Adipose tissue (tissue), 3 donors: ENCODE results near the gene MYO1G. TPM values are rescaled to one million over a fixed set of nuclear protein-coding genes. Genes with fewer than 3 reads are reported as not detected.
"Not testable (repeated sequence)": the region's sequence is repeated elsewhere in the genome, so short reads cannot be mapped to it uniquely, and the experiment has no call there.

Experiments used
- H3K27ac ChIP-seq: one replicate; pipeline ENCODE4 v1.5.1; 2013; ENCODE audit warnings: low read depth, low read length
- WGBS, 3 donors: extraction: QIAGEN DNeasy Blood & Tissue Kit; methylation state at CpG; one replicate each; pipeline ENCODE4 v1.1.7; 2013; 5-methylcytosine and 5-hydroxymethylcytosine counted together
- polyA plus RNA-seq, 3 donors: library from polyadenylated mRNA; stranded (reverse); fragments of 200-250 nt; gene quantifications; one replicate each; pipeline ENCODE4 v1.2.3, GENCODE V29; 2013
- donor health status: healthy with polysubstance abuse.
- donor health status: Bipolar disorder and iron deficiency.
- donor health status: healthy.

The MYO1G gene
- polyA plus RNA-seq, 3 donors = 1.1 to 6.5 (median 1.8) TPM

DNA sequence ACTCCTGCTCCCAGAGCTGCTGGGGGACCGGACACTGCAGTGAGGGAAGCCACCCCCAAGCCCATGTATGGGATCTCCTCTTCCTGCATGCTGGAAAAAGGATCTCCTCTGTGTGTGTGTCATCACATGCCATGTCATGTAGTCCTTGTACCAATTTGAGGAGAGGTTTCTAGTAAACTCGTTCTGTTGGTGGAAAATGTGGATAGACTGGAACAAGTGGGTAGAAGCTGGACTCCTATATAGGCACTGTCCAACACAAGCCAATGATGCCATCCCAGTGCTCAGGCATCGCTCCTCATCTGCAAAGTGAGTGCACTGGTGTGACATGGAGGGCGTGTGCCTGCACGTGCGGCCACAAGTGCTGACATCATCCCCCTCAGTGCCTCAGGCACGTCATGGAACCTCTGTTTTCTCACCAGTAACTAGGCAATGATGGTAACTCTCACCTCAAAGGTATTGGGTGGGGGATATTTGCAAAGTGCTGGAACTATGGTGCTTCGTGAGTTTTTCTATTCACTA, 19.3 kb downstream of the MYO1G start:
- WGBS, 3 donors = 62 to 71% (median 68%) methylated on average over 8 of the region's 8 CpGs
- H3K27ac ChIP-seq = no peak overlapping the region

DNA sequence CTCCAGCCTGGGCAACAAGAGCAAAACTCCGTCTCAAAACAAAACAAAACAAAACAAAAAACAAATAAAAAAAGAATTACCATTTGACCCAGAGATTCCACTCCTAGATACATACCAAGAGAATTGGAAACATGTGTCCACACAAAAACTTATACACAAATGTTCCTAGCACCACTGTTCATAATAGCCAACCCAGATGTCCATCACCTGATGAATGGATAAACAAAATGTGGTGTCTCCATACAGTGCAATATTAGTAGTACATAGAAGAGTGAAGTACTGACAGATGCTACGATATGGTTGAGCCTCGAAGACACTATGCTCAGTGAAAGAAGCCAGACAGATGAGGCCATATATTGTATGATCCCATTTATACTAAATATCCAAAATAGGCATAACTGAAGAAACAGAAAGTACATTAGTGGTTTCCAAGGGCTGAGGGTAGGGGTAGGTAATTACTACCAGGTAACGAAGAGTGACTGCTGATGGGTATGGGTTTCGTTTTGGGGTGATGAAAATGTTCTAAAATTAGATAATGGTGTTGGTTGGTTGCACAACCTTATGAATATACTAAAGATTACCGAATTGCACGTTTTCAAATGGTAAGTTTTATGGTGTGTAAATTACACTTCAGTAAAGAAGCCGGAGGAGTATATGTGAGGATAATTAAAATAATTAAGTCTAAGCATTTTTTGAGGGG, 20.0 kb downstream of the MYO1G start:
- H3K27ac ChIP-seq = no peak overlapping the region
- 58 to 66% (median 60%) methylated on average over 8 of the region's 8 CpGs for WGBS, 3 donors

DNA sequence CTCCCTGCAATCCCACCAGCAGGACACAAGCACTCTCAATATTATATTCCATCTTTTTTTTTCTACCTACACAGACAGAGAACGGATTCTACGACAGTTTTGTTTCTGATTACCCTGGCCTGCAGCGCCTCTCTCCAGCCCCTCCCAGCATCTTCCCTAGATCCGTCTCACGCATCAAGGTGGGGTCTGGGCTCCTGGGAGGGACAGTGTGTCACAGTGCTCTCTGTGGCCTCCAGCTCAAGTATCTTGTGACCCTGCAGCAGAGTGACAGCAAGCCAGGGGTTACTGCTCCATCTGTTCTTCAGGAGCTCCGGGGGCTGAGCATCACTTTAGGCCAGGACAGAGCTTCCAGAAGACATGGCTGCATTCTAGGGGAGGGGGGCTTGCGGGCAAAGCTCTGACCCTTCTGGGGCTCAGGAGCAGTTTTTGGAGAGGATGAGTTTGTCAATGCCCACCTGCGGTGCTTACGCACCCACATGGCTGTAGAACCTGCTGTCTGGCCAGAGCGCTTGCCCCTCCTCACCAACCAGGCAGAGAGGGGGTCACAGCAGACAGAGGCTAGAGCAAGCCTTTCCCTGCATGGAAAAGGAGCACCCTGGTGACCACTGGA, 22.6 kb downstream of the MYO1G start:
- WGBS, 3 donors = 87 to 93% (median 92%) methylated on average over 10 of the region's 10 CpGs
- no peak overlapping the region for H3K27ac ChIP-seq

DNA sequence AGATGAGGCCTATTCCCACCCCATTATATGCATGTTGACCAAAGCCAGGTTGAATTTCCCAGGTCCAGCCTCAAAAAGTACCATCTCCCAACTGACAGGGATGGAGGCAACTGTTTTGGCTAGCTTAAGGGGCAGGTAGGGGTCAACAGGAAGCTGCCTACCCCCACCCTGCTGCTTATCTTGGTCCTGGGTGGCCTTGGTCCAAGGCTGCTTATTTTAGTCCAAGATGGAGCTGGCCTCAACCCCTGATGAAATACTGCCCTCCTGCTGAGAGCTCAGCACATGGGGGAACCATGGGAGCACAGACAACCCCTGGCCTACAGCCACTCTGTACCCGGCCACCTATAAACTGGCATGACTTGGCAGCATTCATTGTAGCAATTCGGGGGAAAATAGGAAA, 23.1 kb downstream of the MYO1G start:
- no peak overlapping the region for H3K27ac ChIP-seq
- 59 to 74% (median 69%) methylated on average over 2 of the region's 2 CpGs for WGBS, 3 donors

DNA sequence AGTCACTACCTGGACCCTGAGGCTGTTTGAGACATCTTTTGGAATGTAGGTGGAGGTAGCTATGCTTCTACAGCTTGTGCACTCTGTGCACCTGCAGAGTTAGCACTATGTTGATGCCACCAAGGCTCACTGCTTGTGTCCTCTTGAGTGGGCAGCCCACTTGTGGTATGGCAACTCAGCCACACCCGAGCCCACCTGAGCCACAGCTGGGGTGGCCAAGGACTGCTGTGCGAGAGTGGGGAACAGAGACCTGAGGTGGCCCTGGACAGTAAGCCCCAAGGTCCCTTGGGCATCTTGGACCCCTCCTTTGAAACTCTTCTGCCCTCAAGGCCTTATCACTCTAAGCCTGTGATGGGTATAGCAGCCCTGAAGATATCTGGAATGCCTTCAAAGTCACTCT, 25.7 kb downstream of the MYO1G start:
- 89 to 91% (median 91%) methylated on average over 2 of the region's 2 CpGs for WGBS, 3 donors
- H3K27ac ChIP-seq = no peak overlapping the region

DNA sequence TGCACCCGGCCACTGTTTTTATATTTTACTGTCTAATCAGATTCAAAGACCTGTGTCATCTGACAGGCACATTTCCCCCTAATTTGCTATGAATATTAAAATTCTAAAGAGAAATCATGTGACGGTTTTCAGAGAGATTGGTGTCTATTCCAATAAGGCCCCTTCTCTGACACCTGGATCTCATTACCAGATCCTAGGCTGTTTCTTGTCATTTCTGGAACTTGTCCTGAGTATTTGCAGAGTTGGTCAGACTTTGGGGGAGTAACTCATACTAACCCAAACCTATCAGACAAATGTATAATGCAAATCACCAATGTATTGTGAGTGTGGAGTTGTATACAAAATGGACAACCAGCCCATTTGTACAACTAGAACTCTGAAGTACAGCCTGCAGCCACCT, 29.5 kb downstream of the MYO1G start:
- no peak overlapping the region for H3K27ac ChIP-seq

DNA sequence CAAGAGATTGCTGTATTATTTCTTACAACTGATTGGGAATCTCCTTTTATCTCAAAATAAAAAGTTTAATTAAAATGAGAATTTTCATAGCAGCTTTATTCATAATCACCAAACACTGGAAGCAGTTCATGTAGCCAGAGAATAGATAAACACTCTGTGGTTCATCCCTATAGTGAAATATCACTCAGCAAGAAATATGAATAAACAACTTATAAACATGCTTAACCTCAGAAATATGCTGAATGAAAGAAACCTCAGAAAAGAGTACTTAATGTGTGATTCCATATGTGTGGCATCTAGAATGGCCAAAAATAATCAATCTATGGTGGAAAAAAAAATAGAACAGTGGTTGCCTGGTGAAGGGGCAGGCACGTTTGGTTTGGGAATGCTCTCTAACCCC, 33.3 kb downstream of the MYO1G start:
- no peak overlapping the region for H3K27ac ChIP-seq
- WGBS, 3 donors = 40 to 55% (median 46%) methylated on average over 1 of the region's 1 CpG

More for the DNA sequence above, 29.5 kb downstream of the MYO1G start:
- WGBS, 3 donors = 84 to 91% (median 84%) methylated on average over 2 of the region's 2 CpGs

DNA sequence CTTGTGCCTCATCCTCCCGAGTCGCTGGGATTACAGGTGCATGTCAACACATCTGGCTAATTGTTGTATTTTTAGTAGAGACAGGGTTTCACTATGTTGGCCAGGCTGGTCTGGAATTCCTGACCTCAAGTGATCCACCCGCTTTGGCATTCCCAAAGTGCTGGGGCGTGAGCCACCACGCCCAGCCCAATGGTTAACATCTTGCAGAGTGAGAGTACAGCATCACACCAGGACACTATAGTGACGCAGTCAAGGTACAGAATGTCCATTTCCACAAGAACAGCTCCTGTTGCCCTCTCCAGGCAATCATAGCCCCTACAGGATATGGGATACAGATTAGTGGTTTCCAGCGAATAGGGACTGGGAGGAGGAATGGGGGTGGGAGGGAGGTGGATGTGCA, 34.0 kb downstream of the MYO1G start:
- no peak overlapping the region for H3K27ac ChIP-seq
- 78 to 85% (median 80%) methylated on average over 7 of the region's 7 CpGs for WGBS, 3 donors

DNA sequence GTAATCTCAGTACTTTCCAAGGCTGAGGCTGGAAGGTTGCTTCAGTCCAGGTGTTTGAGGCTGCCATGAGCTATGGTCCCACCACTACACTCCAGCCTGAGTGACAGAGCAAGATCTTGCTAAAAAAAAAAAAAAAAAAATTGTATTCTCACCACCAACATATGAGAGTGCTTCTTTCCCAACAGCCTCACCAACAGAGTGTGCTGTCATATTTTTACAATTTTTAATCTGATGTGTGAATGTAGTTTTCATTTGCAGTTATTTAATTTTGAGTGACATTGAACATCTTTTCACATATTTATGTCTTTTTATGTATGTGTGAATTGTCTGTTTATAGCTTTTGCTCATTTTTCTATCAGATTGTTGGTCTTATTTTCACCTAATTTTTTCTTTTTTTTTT, 35.2 kb downstream of the MYO1G start:
- H3K27ac ChIP-seq = no peak overlapping the region

DNA sequence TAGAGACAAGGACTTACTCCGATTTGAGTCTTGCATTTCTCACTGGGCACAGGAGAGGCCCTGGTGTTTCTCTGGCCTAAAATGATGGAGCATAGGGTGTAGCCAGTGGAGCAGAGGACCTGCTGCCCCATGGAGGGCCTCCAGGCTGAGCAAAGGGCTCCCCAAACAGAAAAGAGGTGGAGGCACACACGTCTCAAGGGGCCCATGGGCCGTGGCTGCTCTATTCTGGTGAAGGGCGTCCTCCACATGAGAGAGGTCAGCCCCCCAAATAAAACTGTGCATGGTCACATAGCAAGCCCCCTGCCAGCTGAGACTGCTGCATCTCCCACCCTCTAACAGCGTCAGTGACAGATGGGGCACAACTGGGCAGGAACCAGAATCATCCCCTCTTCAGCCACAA, 41.4 kb downstream of the MYO1G start:
- 55 to 70% (median 64%) methylated on average over 5 of the region's 5 CpGs for WGBS, 3 donors
- H3K27ac ChIP-seq = no peak overlapping the region

DNA sequence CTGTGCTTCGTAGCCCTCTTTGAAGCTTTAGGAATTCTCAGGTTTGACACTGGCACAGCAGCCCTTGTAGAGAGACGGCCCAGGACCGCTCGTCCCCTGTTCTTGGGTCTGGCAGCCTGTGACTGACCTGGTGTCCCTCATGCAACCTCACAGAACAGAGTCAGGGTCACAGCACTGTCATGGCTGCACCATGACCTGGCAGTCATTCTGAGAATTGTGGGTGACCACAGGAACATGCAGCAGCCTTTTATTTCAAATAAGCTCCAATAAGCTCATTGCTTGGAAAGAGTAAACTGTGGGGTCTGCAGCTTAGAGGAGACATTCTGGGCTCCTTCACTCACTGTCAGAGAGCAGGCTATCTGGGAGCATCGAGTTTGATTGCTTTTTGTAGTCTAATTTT, 42.5 kb downstream of the MYO1G start:
- no peak overlapping the region for H3K27ac ChIP-seq
- WGBS, 3 donors = 72 to 81% (median 81%) methylated on average over 5 of the region's 5 CpGs

DNA sequence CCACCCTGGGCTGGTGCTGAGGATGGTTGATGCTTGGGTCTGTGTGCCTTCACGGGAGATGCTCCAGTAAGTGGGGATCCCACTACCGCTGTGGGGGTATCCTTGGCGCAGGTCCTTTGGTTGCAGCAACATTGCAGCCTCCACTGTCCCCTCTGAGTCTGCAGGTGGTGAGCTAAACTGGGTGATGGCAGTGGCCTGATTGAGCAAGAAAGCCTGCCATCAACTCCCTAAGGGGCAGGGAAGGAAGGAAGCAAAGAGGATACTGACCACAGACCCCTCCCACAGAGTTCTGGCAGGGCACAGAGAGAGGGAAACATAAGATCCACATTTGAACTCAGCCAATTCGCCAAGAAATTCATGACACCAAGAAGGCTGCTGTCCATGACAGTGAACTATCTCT, 43.2 kb downstream of the MYO1G start:
- WGBS, 3 donors = 67 to 88% (median 79%) methylated on average over 4 of the region's 4 CpGs
- H3K27ac ChIP-seq = no peak overlapping the region

DNA sequence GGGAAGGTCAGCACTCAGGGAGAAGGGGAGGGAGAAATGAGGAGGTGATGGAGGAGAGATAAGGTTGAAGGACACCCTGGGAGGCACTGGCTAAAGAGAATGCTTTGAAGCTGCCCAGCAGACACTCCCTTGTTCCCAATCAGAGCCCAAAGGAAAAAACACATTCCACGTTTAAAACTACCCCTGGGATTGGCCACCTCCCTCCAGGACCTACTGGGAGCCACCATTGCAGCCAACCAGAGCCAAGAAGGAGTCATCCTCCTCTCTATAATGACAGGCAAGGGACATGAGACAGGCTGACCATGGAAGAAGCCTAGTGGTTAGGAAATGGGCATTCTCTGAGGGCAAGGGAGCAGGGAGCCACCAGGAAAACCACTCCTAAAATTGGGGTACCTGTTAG, 43.8 kb downstream of the MYO1G start:
- 12 to 27% (median 13%) methylated on average over 1 of the region's 1 CpG for WGBS, 3 donors

DNA sequence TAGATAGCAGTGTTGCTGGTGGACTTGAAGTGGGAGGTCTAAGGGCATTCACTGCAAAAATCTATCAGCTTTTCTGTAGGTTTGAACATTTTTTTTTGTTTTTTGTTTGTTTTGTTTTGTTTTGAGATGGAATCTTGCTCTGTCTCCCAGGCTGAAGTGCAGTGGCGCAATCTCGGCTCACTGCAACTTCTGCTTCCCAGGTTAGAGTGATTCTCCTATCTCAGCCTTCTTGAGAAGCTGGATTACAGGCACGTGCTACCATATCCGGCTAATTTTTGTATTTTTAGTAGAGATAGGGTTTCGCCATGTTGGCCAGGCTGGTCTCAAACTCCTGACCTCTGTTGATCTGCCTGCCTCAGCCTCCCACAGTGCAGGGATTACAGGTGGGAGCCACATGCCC, 44.3 kb downstream of the MYO1G start:
- H3K27ac ChIP-seq = not testable (repeated sequence)
- WGBS, 3 donors = 62 to 86% (median 79%) methylated on average over 5 of the region's 5 CpGs

More for the DNA sequence above, 43.8 kb downstream of the MYO1G start:
- H3K27ac ChIP-seq = no peak overlapping the region

DNA sequence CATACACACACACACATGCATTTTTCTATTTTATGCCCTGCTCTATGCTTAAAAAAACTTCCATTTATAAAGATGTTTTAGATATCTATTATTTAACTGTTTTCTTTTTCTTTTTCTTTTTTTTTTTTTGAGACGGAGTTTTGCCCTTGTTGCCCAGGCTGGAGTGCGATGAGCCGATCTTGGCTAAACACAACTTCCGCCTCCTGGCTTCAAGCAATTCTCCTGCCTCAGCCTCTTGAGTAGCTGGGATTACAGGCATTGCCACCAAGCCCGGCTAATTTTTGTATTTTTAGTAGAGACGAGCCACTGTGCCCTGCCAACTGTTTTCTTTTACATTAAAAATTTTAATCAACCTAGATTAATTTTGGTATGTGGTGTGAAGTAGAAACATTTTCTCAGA, 47.9 kb downstream of the MYO1G start:
- 88 to 94% (median 93%) methylated on average over 6 of the region's 6 CpGs for WGBS, 3 donors
- no peak overlapping the region for H3K27ac ChIP-seq

DNA sequence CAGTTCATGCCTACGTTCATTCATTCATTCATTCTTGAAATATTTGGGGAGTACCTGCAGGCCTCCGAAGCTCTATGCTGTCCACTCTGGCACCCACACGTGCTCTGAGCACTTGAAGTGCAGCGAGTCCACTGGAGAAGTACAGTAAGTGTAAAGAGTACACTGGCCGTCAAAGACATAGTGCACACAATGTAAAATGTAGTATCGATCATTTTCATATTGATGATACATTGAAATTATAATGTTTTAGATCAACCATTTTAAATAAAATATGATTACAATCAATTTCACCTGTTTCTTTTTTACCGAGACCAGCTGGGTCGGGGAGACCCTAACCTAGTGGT, 56.5 kb downstream of the MYO1G start:
- 60 to 68% (median 65%) methylated on average over 8 of the region's 8 CpGs for WGBS, 3 donors
- H3K27ac ChIP-seq = no peak overlapping the region

DNA sequence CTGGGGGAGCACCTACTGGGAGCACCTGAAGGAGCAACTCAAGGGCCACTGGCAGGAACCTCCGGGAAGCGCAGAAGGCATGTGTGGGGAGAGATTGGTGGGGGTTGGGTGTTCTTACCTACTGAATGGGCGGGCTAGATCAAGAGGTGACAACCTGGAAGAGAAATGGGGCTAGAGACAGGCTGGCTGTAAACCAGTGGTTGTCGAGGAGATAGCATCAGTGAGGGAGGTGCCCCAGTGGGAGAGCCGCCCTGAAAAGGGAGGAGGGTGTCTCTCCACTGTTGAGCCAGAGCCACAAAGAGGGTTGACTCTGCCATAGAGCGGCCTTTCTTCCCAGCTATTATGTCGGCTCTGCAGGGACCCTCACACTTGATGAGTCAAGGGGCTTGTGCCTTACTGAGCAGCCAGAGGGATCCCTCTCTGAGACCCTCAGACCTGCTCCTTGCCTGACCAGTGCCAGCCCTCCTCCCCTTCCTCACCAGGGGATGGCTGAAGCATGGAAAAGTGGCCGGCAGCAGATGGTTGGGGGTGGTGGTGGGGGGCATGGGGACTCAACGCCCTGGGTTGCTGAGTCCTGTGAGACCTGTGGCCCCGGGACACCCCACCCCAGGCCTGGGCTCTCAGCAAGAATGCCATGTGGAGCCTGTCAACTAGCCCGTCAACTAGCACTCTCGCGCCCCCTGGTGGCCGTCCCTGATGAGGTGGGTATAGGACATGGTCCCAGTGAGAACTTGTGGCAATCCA, 57.0 kb downstream of the MYO1G start:
- no peak overlapping the region for H3K27ac ChIP-seq
- 35 to 38% (median 37%) methylated on average over 13 to 14 of the region's 14 CpGs for WGBS, 3 donors

DNA sequence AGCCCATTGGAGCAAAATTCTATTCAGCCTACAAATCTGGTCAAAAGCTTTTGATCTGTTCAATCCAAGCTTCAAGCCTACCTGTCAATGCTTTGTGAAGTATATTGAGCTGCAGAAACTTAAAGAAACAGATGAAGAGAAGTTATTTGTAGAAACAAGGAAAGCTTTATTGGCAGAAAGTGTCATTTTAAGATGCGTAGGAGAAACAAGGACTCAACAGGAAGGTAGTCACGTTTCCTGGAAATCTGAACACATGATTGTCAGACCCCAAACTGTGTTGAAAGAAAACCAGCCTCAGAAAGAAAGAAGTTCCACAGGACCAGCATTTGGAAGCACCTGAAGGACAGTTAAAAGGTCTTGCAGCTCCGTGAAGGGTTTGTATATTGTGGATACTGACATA, 58.7 kb downstream of the MYO1G start:
- 63 to 77% (median 76%) methylated on average over 3 of the region's 3 CpGs for WGBS, 3 donors
- no peak overlapping the region for H3K27ac ChIP-seq

DNA sequence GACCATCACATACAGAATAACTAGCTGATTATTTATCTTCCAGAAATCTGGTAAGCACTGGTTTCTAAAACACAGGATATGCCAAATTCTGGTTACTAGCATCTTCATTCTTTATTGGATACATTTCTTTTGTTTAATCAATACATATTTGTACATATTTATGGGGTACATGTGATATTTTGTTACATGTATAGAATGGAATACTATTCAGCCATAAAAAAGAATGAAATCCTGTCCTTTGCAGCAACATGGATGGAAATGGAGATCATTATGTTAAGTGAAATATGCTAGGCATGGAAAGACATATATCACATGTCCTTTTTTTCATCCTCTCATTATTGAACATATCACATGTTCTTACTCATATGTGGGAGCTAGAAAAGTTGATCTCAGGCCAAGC, 60.8 kb downstream of the MYO1G start:
- H3K27ac ChIP-seq = no peak overlapping the region

DNA sequence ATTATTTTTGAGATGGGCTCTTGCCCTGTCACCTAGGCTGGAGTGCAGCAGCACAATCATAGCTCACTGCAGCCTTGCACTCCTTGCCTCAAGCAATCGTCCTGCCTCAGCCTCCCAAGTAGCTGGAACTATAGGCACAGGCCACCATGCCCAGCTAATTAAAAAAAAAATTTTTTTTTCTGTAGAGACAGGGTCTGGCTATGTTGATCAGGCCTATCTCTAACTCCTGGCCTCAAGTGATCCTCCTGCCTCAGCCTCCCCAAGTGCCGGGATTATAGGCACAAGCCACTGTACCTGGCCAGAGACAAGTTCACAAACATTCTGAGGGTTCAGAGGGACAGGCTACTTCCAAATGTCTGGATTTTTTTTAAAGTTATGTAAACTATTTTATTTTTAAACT, 61.4 kb downstream of the MYO1G start:
- H3K27ac ChIP-seq = no peak overlapping the region
- 89 to 95% (median 91%) methylated on average over 2 of the region's 2 CpGs for WGBS, 3 donors
